GM18505 (cell line): ENCODE measurements around the gene CDHR1.
"Not testable (repeated sequence)": the region's sequence is repeated elsewhere in the genome, so short reads cannot be mapped to it uniquely, and the experiment has no call there.

Experiments
- ATAC-seq: cut with Tn5 transposase; IDR thresholded peaks from one replicate; pipeline ENCODE4 v1.9.1; 2021; ENCODE audit not compliant: unreplicated experiment
- POLR2A ChIP-seq: IDR thresholded peaks from 4 replicates; pipeline ENCODE4 v1.6.1; 2011; ENCODE audit warnings: borderline replicate concordance; ENCODE audit not compliant: insufficient read depth, insufficient read length; ENCODE audit errors: extremely low read depth

Gene CDHR1

DNA sequence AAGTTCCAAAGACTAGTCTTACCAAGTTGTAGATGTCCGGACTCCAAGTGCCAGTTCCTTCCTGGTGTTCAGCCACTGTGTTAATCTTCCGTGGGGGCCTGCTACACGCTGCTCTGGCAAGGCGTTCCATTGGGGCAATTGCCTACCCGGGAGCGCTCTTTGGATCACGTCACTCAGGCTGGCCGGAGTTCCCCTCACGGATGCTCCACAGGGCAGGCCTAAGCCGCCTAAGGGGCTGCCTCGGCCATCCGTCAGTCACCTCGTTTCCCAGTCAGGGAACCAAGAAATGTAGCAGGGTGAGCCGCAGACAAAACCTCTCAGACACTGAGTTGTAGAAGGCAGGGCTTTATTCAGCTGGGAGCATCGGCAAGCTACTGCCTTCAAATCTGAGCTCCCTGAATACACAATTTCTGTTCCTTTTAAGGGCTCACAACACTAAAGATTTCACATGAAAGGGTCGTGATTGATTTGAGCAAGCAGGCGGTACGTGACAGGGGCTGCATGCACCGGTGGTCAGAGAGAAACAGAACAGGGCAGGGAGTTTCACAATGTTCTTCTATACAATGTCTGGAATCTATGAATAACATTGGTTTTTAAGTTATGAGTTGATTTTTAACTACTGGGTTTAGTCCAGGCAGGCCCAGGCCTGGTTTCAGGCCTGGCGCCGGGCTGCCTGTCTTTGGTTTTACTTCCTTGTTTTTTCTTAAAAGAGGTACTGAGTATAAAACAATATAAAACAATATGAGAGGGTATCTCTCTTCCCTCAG lies 22.5 kb upstream of the CDHR1 start:
- peak; percentile 27 for ATAC-seq
- TF ChIP-seq POLR2A, result peak; percentile 64

DNA sequence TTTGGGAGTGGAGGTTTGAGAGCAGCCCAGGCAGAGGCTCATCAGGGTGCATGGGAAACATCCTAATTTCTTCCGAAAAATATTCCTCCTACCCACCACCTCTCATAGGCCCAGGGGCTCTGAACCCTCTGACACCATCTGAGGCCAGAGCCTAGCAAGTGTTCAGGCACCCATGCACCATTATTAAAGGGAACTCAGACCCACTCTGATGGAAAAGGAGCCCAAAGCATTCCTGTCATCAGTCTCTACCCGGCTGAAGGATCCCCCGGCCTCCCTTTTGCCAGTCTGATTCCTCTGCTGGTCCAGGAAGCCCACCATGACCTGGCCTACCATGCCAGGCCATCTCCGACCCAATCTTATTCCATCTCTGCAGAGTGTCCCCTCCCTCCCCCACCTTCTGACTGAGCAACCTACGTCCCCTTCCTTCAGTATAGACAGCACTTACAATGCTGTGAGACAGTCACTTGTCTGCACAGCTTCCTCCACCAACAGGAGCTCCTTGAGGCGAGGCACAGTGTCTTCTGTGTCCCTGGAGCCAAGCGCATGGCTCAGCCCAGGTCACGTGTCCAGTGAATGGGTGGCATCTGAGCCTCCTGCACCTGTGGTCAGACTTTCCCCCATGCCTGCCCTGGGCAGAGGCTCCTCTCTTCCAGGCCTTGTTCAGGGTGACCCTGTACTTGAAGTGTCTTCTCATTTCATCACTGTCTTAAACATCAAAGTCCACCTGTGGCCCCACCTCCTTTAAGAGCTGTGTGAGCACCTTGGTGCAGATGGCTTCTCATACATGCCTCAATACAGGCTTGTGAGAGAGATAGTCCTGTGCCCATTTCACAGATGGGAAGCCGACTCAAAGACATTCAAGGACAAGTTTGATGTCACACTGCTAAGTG lies 21.6 kb upstream of the CDHR1 start:
- no peak for TF ChIP-seq POLR2A
- ATAC-seq, result peak; percentile 62

DNA sequence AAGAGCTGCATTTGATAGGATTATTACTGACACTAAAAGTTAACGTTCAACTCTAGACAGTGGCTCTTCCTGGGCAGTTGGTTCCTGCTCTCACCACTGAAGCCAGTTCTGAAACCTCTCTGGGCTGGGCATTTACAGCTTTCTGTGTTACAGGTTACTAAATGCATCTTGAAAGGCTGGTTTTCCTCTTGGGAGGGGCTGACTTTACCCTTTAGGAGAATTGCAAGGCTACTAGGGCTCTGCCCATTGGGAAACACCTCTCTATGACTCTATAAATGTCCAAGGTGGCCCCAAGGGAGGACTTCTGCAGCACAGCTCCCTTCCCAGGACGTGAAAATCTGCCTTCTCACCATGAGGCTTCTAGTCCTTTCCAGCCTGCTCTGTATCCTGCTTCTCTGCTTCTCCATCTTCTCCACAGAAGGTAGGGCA lies 20.8 kb upstream of the CDHR1 start, which contains the start of gene GPR15LG:
Gene GPR15LG, plus strand, starts transcription at position 301 of the 429 bp plus-strand sequence. Its CDS starts 51 bp downstream, at position 352.
- no peak for ATAC-seq
- no peak for TF ChIP-seq POLR2A

DNA sequence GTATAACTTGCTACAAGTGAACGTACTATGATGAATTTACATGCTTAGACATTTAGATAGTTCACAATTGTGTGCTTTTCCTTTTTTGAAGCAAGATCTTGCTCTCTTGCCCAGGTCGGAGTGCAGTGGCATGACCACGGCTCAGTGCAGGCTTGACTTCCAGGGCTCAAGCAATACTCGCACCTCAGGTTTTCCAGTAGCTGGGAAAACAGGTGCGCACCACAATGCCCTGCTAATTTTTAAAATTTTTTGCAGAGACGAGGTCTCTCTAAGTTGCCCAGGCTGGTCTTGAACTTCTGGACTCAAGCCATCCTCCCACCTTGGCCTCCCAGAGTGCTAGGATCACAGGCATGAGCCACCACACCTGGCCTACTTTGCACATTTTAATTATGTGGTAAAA lies 18.9 kb upstream of the CDHR1 start:
- ATAC-seq, result no peak
- TF ChIP-seq POLR2A, result no peak

DNA sequence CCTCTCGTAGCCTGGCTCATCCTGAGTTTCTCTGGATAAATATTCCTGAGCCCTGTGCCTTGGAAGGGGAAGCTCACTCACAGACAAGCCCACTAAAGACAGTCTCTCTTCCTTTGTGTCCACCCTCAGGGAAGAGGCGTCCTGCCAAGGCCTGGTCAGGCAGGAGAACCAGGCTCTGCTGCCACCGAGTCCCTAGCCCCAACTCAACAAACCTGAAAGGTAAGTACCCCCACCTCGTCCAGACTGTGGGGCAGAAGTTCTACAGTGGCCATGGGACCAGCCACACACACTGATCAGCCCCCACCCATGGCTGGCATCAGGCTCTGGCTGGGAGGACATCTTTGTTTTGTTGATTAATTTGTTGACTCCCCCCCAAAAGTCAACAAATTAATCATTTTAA lies 18.0 kb upstream of the CDHR1 start:
- no peak for TF ChIP-seq POLR2A
- no peak for ATAC-seq

DNA sequence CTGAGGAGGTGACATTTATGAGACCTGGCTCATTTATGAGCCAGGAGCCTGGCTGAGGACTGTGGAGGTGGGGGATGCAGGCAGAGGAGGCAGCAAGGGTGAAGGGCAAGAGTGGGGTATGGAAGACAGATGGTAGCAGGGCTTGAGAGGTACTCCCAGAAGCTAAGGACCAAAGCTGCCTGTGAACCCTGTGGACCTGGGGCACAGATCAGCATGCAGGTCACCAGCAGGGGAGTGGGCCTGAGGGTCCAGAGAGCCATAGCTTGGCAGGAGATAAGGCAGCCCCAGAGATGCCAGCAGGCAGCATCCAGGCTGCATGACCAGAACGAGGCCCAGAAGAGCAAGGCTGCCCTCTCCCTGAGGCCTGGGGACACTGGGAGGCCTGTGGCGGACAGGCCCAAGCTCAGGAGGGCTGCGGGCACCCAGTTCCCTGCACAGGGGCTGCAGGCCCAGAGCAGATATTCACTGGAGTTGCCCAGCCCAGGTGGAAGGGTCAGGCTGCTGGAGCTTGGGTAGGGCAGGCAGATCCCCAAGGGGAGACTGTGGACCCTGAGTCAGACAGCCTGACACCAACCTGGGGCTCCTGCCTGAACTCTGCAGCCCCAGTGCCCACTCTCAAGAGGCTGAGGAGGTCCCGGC lies 17.4 kb upstream of the CDHR1 start:
- no peak for TF ChIP-seq POLR2A
- ATAC-seq, result no peak

DNA sequence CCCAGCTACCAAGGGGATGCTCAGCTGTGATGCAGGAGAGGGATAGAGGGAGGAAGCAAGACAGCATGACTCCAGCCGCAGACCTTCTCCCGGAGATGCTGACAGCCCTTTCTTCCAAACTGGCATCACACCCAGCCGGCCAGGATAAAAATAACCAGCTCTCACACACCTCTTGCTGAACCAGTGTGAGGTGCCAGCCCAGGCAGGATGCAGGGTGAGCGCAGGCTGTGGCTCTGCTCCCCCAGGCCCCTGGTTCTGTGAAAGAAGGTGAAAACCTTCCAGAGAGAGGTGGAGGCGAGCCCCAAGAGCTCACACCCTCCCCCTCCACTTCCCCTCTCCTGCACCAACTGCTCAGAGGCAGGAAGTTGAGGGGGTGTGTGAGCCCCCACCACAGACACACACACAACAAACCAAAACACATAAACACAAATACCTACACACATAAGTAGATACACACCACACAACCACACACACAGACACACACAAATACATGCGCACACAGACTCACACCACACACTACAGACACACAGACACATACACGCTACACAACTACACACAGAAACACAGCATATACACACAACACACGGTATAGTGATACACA lies 16.7 kb upstream of the CDHR1 start:
- TF ChIP-seq POLR2A, result no peak
- peak; percentile 50 for ATAC-seq

DNA sequence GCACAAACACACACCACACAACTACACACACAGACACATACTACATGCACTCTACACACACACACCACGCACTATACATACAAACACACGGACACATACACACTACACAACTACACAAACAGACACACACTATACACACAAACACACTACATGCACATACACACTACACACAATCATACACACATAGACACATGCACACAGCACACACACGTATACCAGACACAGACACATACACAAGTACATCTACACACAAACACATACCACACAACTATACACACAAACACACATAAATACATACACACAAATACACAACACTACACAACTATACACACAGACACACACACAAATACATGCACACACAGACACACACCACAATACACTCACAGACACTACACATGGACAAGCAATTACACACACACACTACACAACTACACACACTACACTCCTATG lies 16.2 kb upstream of the CDHR1 start:
- ATAC-seq, result no peak
- no peak for TF ChIP-seq POLR2A

DNA sequence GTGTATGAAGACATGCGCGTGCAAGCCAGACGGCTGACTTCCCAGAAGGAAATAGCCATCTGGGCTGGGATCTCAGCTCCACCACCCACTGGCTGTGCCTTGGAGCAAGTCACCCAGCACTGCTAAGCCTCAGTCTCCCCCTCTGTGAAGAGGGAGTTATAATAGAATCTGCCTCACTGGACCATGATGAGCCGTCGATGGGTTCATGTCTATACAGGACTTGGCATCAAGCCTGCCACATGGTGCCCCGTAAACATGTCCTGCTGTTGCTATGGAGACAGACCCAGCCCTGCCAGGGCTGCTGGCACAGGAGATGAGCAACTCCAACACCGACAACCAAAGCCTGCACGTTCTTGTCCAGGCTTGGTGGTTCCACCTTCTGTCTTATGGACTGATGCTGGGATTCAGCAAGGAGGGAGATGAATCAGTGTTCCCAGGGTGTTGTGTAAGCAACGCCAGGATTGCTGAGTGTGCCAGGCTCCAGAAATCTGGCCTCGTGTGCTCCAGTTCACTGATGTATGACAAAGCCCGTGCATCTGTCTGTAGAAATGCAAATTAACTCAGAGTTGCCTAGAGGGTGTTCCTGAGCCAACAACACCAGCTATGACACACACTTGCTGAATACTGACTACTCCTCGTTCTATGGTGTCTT lies 15.2 kb upstream of the CDHR1 start:
- peak; percentile 89 for ATAC-seq
- TF ChIP-seq POLR2A, result no peak

DNA sequence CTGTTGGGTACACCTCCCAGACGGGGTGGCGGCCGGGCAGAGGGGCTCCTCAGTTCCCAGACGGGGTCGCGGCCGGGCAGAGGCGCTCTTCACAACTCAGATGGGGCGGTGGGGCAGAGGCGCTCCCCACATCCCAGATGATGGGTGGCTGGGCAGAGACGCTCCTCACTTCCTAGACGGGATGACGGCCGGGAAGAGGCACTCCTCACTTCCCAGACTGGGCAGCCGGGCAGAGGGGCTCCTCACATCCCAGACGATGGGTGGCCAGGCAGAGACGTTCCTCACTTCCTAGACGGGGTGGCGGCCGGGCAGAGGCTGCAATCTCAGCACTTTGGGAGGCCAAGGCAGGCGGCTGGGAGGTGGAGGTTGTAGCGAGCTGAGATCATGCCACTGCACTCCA lies 14.0 kb upstream of the CDHR1 start:
- ATAC-seq, result not testable (repeated sequence)

DNA sequence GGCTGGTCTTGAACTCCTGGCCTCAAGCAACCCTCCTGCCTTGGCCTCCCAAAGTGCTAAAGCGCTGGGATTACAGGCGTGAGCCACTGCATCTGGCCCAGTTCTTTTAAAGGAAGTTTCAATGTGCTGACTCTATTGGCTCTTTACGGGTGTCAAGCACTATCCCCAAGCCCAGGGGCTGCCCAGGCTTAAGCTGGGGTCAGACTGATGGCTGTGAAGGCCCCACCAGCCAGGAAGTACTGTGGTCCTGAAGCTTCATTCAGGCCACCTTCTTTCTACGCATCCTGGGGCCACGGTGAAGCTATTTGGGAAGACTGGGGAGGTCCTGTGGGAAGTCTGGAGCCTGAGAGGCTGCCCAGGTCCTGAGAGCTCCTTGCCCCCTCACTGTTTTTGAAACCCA lies 12.7 kb upstream of the CDHR1 start:
- TF ChIP-seq POLR2A, result no peak
- no peak for ATAC-seq

DNA sequence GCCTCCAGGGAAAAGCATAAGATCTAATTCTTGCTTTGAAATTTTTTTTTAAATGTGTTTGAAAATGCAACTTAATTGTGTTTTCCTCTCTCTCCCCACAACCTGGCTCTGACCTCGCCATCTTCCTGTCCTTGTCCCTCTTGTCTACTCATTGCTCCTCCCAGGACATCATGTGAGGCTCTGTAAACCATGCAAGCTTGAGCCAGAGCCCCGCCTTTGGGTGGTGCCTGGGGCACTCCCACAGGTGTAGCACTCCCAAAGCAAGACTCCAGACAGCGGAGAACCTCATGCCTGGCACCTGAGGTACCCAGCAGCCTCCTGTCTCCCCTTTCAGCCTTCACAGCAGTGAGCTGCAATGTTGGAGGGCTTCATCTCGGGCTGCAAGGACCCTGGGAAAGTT lies 9.8 kb upstream of the CDHR1 start:
- no peak for ATAC-seq
- no peak for TF ChIP-seq POLR2A

DNA sequence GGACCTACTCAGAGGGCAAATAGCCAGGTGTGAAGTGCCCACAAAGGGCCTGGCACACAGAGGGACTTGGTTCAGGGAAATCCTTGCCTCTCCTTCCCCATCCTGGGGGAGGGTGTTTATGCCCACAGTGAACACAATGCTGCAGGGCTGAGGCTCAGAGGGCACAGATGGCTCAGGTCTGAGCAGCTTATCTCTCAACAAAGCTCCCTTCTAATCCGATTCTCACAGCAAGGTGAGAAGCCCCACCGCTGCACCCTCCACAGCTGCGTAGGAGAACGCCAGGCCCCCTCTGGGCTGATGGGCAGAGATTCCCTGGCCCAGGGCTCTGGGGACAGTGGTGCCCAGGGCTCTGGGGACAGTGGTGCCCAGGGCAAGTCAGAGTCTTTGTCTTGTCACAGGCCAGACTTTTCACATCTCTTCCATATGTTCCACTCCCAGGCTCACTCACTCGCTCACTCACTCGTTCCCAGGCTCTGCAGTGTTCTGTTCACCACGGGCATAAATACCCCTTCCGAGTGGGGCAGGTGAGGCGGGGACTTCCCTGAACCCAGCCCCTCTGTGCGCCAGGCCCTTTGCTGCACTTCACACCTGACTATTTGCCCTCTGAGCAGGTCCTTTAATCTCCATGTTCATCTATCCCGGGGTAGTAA lies 8.7 kb upstream of the CDHR1 start:
- no peak for TF ChIP-seq POLR2A

DNA sequence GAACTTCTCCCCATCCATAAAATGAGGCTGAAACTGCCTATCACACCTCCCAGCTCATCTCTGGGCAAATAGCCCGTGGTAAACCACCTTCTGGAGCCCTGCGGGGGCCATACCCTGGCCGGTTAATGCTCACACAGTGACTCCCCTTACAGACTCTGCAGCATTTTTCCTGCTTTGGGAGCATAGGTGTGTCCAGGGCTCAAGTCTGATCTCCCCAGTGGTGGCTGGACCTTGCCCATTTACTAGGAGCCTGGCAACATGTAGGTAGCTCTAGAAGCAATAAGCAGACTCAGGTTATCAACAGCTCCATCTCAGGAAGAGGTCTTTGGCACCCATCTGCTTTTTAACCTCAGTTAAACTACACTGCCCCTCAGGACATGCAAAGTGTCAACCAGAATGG lies 5.5 kb upstream of the CDHR1 start:
- ATAC-seq, result no peak
- no peak for TF ChIP-seq POLR2A

More for the DNA sequence above, 8.7 kb upstream of the CDHR1 start:
- ATAC-seq, result no peak
